OCI-LY3 (cell line): ENCODE data around the gene APBA3.

Source experiments
- EZH2phosphoT487 ChIP-seq: fragments of 200-600 bp; shearing (Covaris generic); IDR thresholded peaks from 2 replicates; pipeline ENCODE4 v1.6.1; 2018; ENCODE audit warnings: antibody characterized with exemption, mixed run types, low read depth
- TF ChIP-seq, protein P1 (sequence below): fragments of 200-600, 300-600 bp; sonication (generic); IDR thresholded peaks from 2 replicates; pipeline ENCODE4 v1.5.1; 2014; ENCODE audit warnings: antibody characterized with exemption, low read length, low read depth

- TF ChIP-seq, protein P1, sequence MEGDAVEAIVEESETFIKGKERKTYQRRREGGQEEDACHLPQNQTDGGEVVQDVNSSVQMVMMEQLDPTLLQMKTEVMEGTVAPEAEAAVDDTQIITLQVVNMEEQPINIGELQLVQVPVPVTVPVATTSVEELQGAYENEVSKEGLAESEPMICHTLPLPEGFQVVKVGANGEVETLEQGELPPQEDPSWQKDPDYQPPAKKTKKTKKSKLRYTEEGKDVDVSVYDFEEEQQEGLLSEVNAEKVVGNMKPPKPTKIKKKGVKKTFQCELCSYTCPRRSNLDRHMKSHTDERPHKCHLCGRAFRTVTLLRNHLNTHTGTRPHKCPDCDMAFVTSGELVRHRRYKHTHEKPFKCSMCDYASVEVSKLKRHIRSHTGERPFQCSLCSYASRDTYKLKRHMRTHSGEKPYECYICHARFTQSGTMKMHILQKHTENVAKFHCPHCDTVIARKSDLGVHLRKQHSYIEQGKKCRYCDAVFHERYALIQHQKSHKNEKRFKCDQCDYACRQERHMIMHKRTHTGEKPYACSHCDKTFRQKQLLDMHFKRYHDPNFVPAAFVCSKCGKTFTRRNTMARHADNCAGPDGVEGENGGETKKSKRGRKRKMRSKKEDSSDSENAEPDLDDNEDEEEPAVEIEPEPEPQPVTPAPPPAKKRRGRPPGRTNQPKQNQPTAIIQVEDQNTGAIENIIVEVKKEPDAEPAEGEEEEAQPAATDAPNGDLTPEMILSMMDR = no peak
- no peak for TF ChIP-seq EZH2phosphoT487
Observed at GRCh38 chr19:3722443-3723109, 38.9 kb downstream of the APBA3 start.
